HG02759 (cell line): ENCODE data around the gene TTC22.

Source experiments
- ATAC-seq: cut with Tn5 transposase; IDR thresholded peaks from one replicate; pipeline ENCODE4 v1.9.1; 2021; ENCODE audit warnings: mild to moderate bottlenecking, moderate library complexity; ENCODE audit not compliant: unreplicated experiment

Gene TTC22

GRCh38 chr1:54800899-54801759 lies at the start of gene TTC22:
Gene TTC22 (minus strand): TSS chr1:54801323. CDS start chr1:54801163, 160 bp downstream.
- ATAC-seq = peak; percentile 84

GRCh38 chr1:54850737-54851136 lies 49.6 kb upstream of the TTC22 start:
- ATAC-seq = no peak

- ATAC-seq = no peak
Observed at GRCh38 chr1:54850069-54850730, 49.1 kb upstream of the TTC22 start.

GRCh38 chr1:54849219-54850068 lies 48.3 kb upstream of the TTC22 start:
- ATAC-seq = no peak

GRCh38 chr1:54848134-54848948 lies 47.2 kb upstream of the TTC22 start:
- ATAC-seq = no peak

GRCh38 chr1:54846716-54847284 lies 45.7 kb upstream of the TTC22 start:
- no peak for ATAC-seq

GRCh38 chr1:54846301-54846700 lies 45.2 kb upstream of the TTC22 start:
- no peak for ATAC-seq

GRCh38 chr1:54845772-54846171 lies 44.6 kb upstream of the TTC22 start:
- ATAC-seq = no peak

- no peak for ATAC-seq
Observed at GRCh38 chr1:54844564-54844963, 43.4 kb upstream of the TTC22 start.

- no peak for ATAC-seq
Observed at GRCh38 chr1:54843449-54843848, 42.3 kb upstream of the TTC22 start.

- ATAC-seq = no peak
Observed at GRCh38 chr1:54842963-54843362, 41.8 kb upstream of the TTC22 start.

- no peak for ATAC-seq
Observed at GRCh38 chr1:54842206-54842915, 41.2 kb upstream of the TTC22 start.

GRCh38 chr1:54839824-54840223 lies 38.7 kb upstream of the TTC22 start:
- no peak for ATAC-seq

GRCh38 chr1:54838565-54839180 lies 37.5 kb upstream of the TTC22 start:
- ATAC-seq = no peak

- no peak for ATAC-seq
Observed at GRCh38 chr1:54837002-54837853, 36.1 kb upstream of the TTC22 start.

GRCh38 chr1:54836594-54836993 lies 35.5 kb upstream of the TTC22 start:
- ATAC-seq = no peak

- no peak for ATAC-seq
Observed at GRCh38 chr1:54835970-54836369, 34.8 kb upstream of the TTC22 start.
